ENCODE measurements around the gene PIWIL4. TPM values are rescaled to one million over a fixed set of nuclear protein-coding genes. Genes with fewer than 3 reads are reported as not detected.

PIWIL4 gene
- total and polyA plus RNA-seq, 2 of the 8 experiments (the other 6 are each of a cell fraction or from before 2014, with no cell fraction given): 0.51 to 0.52 TPM

DNA sequence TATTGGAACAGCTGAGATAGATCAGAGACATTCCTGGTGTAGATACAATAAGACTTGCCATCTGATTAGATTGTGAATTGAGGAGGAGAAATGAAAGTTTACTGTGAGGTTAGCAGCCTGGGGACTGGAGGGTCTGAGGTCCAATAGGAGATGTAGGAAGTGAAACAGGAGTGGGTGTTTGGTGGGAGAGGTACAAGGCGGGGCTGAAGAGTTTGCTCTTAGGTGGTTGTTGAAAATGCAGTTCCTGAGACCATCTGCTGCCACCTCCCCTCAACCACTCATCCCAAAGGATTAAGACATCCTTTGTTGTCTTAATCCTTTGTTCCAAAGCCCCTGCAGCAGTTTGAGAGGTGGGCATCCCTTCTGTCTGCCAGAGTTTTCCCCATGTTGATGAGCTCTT lies 14.8 kb downstream of the PIWIL4 start:
- WGBS, 2 experiments (ENCODE audit: extremely low coverage in 1 of 2, insufficient coverage in 1 of 2, insufficient read length in 1 of 2, insufficient replicate concordance in 2 of 2, low coverage in 1 of 2, low lambda C conversion rate in 2 of 2, missing lambda C conversion rate in 1 of 2): 44% methylated on average over 1 of the region's 1 CpG; no CpG with 5 or more reads in 1 of the 2 experiments
- Histone ChIP-seq H4K91ac (replicated peaks; ENCODE audit: insufficient read length, low read length) (no peak overlapping the region), H2BK15ac (ENCODE audit: low read length) (no peak overlapping the region), H3K4me3 (ENCODE audit: extremely low read depth in 1 of 4, insufficient read depth in 2 of 4, low read depth in 3 of 4, low read length in 4 of 4) (no peak overlapping the region), H2AFZ (ENCODE audit: low read length) (no peak overlapping the region), H4K5ac (ENCODE audit: insufficient read length, low read depth, low read length) (no peak overlapping the region), H3K4ac (replicated peaks; ENCODE audit: insufficient read length, low read depth, low read length) (no peak overlapping the region), H2AK5ac (ENCODE audit: low read depth, low read length) (no peak overlapping the region), H3K18ac (ENCODE audit: extremely low read depth, low read length) (no peak overlapping the region), H3K79me2 (ENCODE audit: control insufficient read depth in 1 of 2, insufficient read depth in 2 of 2, low read length in 2 of 2) (no peaks in the 10 kb centered on the region), H3K9ac (replicated peaks in 1 of 4; ENCODE audit: extremely low read depth in 1 of 4, low read depth in 3 of 4, low read length in 3 of 4) (no peak overlapping the region), H3K23ac (ENCODE audit: insufficient read length) (no peak overlapping the region), H3K4me2 (ENCODE audit: insufficient read depth in 1 of 2, low read depth in 2 of 2, low read length in 2 of 2) (no peak overlapping the region), H2BK20ac (ENCODE audit: low read length) (no peak overlapping the region), H3K4me1 (replicated peaks in 1 of 4; ENCODE audit: control insufficient read depth in 3 of 4, insufficient read depth in 4 of 4, low read length in 3 of 4) (no peaks in the 10 kb centered on the region), H2BK5ac (ENCODE audit: low read depth, low read length) (no peak overlapping the region), H4K8ac (ENCODE audit: extremely low read depth, insufficient read depth, low read length) (no peak overlapping the region), H3K14ac (ENCODE audit: insufficient read length) (no peak overlapping the region), H3K9me3 (ENCODE audit: insufficient read depth in 2 of 2, low read depth in 1 of 2, low read length in 1 of 2) (no peaks in the 10 kb centered on the region), H3K23me2 (ENCODE audit: low read depth, low read length) (no peaks in the 10 kb centered on the region), H3K56ac (replicated peaks; ENCODE audit: insufficient read length, low read depth, low read length) (no peak overlapping the region), H2BK12ac (ENCODE audit: low read depth, low read length) (no peak overlapping the region), H4K20me1 (replicated peaks in 1 of 2; ENCODE audit: control insufficient read depth in 1 of 2, insufficient read depth in 2 of 2, low read length in 2 of 2) (no peaks in the 10 kb centered on the region), H3K27ac (ENCODE audit: low read depth, low read length) (no peak overlapping the region), H3K79me1 (ENCODE audit: low read depth, low read length) (no peaks in the 10 kb centered on the region), H3K36me3 (ENCODE audit: control insufficient read depth in 2 of 4, insufficient read depth in 4 of 4, low read length in 3 of 4) (no peaks in the 10 kb centered on the region), H2BK120ac (replicated peaks; ENCODE audit: low read depth, low read length) (no peak overlapping the region), H3K27me3 (replicated peaks in 1 of 4; ENCODE audit: control insufficient read depth in 3 of 4, extremely low read depth in 1 of 4, insufficient read depth in 3 of 4, low read length in 3 of 4) (no peaks in the 10 kb centered on the region)
- ChIA-PET POLR2A (ENCODE audit: partially characterized antibody) (no interaction called here), CTCF (ENCODE audit: partially characterized antibody) (interaction anchor here (1.1 to 1.4 kb wide), 2 partner anchors 17 to 410 kb away, joined by 3 read pairs; no protein-coding TSS in a partner anchor)
- FAIRE-seq (no peak), DNase-seq (ENCODE audit: low read depth in 1 of 2, low spot score in 2 of 2) (no peak)
- no peak for TF ChIP-seq BACH1 (IDR thresholded peaks at IDR 0.05; ENCODE audit: low read length)
- no peak for TF ChIP-seq SP1 (IDR thresholded peaks at IDR 0.05; ENCODE audit: low read depth, low read length)
- TF ChIP-seq CBX5 (IDR thresholded peaks at IDR 0.05; ENCODE audit: low read depth, low read length): no peak
- TF ChIP-seq, protein P1, sequence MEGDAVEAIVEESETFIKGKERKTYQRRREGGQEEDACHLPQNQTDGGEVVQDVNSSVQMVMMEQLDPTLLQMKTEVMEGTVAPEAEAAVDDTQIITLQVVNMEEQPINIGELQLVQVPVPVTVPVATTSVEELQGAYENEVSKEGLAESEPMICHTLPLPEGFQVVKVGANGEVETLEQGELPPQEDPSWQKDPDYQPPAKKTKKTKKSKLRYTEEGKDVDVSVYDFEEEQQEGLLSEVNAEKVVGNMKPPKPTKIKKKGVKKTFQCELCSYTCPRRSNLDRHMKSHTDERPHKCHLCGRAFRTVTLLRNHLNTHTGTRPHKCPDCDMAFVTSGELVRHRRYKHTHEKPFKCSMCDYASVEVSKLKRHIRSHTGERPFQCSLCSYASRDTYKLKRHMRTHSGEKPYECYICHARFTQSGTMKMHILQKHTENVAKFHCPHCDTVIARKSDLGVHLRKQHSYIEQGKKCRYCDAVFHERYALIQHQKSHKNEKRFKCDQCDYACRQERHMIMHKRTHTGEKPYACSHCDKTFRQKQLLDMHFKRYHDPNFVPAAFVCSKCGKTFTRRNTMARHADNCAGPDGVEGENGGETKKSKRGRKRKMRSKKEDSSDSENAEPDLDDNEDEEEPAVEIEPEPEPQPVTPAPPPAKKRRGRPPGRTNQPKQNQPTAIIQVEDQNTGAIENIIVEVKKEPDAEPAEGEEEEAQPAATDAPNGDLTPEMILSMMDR (IDR thresholded peaks at IDR 0.05; ENCODE audit: control extremely low read depth in 1 of 3, insufficient read depth in 1 of 3, low read depth in 1 of 3, low read length in 3 of 3): no peak
- no peak for TF ChIP-seq TAF7 (optimal IDR thresholded peaks at IDR 0.05; ENCODE audit: borderline replicate concordance, low read depth, low read length)
- no peak for TF ChIP-seq CTBP2 (IDR thresholded peaks at IDR 0.05; ENCODE audit: borderline replicate concordance, insufficient read depth, insufficient read length, low read length)
- no peak for TF ChIP-seq RBBP5 (IDR thresholded peaks at IDR 0.05; ENCODE audit: borderline replicate concordance, low read depth, low read length)
- no peak for TF ChIP-seq PHF8 (conservative IDR thresholded peaks at IDR 0.05; ENCODE audit: low read depth, low read length)
